HG03039 (cell line): ENCODE data around the gene RPL18A.

Experiments used
- ATAC-seq: cut with Tn5 transposase; IDR thresholded peaks from one replicate; pipeline ENCODE4 v1.9.1; 2021; ENCODE audit warnings: mild to moderate bottlenecking, moderate library complexity; ENCODE audit not compliant: unreplicated experiment

The RPL18A gene

GRCh38 chr19:17859533-17860330, at the start of gene RPL18A:
TSS of gene RPL18A (plus strand) at chr19:17859910. CDS start at chr19:17859957, 47 bp downstream.
- peak; percentile 87 for ATAC-seq

- no peak for ATAC-seq
These were observed 48.6 kb upstream of the RPL18A start for GRCh38 chr19:17811103-17811502.

GRCh38 chr19:17811681-17812080, 48.0 kb upstream of the RPL18A start:
- ATAC-seq, result no peak

- no peak for ATAC-seq
These were observed 47.6 kb upstream of the RPL18A start for GRCh38 chr19:17812099-17812498.

GRCh38 chr19:17817668-17818363, 41.9 kb upstream of the RPL18A start:
- ATAC-seq, result no peak

- no peak for ATAC-seq
These were observed 38.5 kb upstream of the RPL18A start, which contains the start of gene INSL3 for GRCh38 chr19:17821190-17821589. TSS of gene INSL3 (minus strand) at chr19:17821519. CDS start at chr19:17821506, 13 bp downstream.

GRCh38 chr19:17824339-17824738, 35.4 kb upstream of the RPL18A start:
- no peak for ATAC-seq

- no peak for ATAC-seq
These were observed 33.1 kb upstream of the RPL18A start for GRCh38 chr19:17826508-17827056.

GRCh38 chr19:17829855-17830566, 29.7 kb upstream of the RPL18A start:
- no peak for ATAC-seq

GRCh38 chr19:17830567-17831418, 28.9 kb upstream of the RPL18A start:
- ATAC-seq, result no peak

GRCh38 chr19:17831419-17831888, 28.3 kb upstream of the RPL18A start:
- ATAC-seq, result no peak

- no peak for ATAC-seq
These were observed 27.1 kb upstream of the RPL18A start for GRCh38 chr19:17832443-17833208.

GRCh38 chr19:17834350-17835181, 25.1 kb upstream of the RPL18A start:
- no peak for ATAC-seq

- no peak for ATAC-seq
These were observed 24.3 kb upstream of the RPL18A start for GRCh38 chr19:17835182-17836006.

GRCh38 chr19:17836530-17836929, 23.2 kb upstream of the RPL18A start:
- no peak for ATAC-seq

- ATAC-seq, result no peak
These were observed 21.7 kb upstream of the RPL18A start for GRCh38 chr19:17837972-17838371.

- no peak for ATAC-seq
These were observed 19.7 kb upstream of the RPL18A start for GRCh38 chr19:17840019-17840418.

- no peak for ATAC-seq
These were observed 18.3 kb upstream of the RPL18A start for GRCh38 chr19:17841371-17841809.
